PFSK-1 (cell line): ENCODE data around the gene SGMS2.

Experiments
- POLR2AphosphoS5 ChIP-seq: IDR thresholded peaks from 2 replicates; pipeline ENCODE4 v1.6.1; 2012; ENCODE audit warnings: low read depth, mild to moderate bottlenecking, control low read depth, low read length, moderate library complexity
- SIN3A ChIP-seq: IDR thresholded peaks from 2 replicates; pipeline ENCODE4 v1.6.1; 2012; ENCODE audit warnings: mild to moderate bottlenecking, low read length, moderate library complexity, borderline replicate concordance; ENCODE audit not compliant: insufficient read depth

- TF ChIP-seq POLR2AphosphoS5 (no peak), SIN3A (no peak)
These were observed 88.7 kb downstream of the SGMS2 start for GRCh38 chr4:107913283-107913899.
